T-helper 22 cell (primary cell): ENCODE data around the gene UNC45A.

Experiments
- DNase-seq: peaks from one replicate; pipeline ENCODE4 v3.0.0-alpha.2; 2020; ENCODE audit warnings: low read depth

UNC45A gene

DNA sequence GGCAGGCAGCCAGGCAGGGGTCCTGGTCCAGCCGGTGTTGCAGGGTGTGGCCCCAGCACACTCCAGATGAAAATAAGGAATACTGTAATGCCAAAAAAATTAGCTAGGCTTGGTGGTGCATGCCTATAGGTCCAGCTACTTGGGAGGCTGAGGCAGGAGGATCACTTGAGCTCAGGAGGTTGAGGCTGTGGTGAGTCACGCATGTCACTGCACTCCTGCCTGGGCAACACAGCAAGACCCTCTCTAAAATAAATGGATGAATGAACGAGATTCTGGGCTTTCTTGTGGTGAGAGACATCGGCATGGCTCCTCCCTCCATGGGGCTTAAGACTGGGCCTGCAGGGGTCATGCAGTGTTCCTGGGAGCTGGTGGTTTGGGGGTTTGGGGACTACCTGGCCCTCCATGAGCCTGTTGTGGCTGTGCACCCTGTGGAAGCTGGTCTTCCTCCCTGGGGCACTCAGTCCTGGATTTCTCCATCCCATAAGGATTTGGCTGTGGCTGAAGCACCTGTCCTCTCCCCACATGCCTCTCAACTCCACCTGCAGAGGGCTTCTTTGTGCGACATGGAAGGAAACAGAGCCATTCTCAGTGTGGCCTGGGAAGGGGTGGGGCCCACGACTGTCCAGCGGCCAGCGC lies 12.0 kb downstream of the UNC45A start:
- DNase-seq, result no peak

DNA sequence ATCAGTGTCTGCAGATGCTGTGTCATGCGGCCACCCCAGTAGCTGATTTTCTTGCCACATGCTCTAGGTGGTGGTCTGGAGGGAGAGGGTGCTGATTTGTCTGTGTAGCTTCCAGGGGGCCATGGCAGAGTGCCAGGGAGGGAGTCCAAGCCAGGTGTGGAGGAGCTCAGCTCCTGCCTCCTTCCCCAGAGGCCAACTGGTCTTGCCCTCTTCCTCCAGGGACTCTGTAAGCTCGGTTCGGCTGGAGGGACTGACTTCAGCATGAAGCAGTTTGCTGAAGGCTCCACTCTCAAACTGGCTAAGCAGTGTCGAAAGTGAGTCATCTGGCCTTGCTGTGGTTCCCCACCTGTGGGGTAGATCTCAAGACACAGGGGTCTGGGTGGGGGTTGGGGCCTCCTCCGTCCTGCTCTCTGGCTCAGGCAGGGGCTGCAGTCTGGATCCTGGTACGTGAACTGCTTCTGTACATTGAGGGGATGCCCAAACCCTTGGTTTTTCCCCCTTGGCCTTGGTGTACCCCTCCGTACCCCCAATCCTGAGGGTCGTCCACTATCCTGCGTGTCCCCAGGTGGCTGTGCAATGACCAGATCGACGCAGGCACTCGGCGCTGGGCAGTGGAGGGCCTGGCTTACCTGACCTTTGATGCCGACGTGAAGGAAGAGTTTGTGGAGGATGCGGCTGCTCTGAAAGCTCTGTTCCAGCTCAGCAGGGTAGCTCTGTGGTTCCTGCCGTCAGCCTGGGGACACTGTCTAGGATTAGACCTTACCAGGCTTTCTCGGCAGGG lies 12.7 kb downstream of the UNC45A start:
- no peak for DNase-seq

DNA sequence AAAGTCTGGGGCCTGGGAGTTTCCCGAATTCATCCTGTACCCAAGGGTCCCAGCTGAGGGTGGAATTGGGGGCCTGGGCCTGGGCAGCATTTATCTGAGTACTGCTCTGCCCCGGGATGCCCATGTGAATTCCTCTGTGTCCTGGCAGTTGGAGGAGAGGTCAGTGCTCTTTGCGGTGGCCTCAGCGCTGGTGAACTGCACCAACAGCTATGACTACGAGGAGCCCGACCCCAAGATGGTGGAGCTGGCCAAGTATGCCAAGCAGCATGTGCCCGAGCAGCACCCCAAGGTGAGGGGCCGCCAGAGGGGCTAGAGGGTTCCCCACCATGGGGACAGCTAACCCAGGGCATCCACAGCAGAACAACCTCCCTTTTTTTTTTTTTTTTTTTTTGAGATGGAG lies 13.4 kb downstream of the UNC45A start:
- no peak for DNase-seq

DNA sequence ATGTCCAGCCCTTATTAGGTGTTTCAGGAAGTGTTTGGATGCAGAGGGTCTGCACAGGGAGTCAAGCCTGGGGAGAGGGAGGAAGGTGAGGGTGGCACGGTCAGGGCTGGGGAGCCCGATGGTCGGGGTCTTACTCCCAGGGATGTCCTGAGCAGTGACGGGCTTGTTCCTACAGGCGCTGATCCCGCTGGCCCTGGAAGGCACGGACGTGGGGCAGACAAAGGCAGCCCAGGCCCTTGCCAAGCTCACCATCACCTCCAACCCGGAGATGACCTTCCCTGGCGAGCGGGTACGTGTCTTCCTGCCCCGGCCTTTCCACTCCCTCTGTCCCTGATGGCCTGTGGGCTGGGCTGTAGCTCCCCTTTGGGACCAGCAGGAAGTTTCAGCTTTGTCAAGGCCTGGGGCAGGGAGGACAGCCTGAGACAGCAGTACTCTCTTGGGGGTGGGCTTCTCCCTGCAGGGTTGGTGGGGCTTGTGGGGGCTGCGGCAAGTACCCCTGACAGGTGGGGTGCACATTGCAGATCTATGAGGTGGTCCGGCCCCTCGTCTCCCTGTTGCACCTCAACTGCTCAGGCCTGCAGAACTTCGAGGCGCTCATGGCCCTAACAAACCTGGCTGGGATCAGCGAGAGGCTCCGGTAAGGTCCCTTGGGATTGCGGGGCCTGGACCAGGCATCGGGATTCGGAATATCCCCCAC lies 15.0 kb downstream of the UNC45A start:
- DNase-seq, result no peak

DNA sequence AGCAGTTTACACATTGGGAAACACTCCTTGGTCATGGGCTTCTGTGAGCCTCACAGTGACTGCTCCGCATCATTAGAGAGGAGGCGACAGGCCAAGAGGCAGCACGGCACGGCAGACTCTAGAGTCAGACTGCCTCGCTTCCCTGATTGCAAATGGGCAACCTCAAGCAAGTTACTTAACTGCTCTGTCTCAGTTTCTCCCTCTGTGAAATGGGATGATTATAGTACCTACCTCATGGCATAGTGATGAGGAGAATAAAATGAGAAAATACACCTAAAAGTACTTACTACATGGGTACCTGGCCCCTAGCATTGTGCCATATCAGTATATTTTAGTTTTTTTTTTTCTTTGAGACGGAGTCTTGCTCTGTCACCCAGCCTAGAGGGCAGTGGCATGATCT lies 15.6 kb downstream of the UNC45A start:
- DNase-seq, result no peak

DNA sequence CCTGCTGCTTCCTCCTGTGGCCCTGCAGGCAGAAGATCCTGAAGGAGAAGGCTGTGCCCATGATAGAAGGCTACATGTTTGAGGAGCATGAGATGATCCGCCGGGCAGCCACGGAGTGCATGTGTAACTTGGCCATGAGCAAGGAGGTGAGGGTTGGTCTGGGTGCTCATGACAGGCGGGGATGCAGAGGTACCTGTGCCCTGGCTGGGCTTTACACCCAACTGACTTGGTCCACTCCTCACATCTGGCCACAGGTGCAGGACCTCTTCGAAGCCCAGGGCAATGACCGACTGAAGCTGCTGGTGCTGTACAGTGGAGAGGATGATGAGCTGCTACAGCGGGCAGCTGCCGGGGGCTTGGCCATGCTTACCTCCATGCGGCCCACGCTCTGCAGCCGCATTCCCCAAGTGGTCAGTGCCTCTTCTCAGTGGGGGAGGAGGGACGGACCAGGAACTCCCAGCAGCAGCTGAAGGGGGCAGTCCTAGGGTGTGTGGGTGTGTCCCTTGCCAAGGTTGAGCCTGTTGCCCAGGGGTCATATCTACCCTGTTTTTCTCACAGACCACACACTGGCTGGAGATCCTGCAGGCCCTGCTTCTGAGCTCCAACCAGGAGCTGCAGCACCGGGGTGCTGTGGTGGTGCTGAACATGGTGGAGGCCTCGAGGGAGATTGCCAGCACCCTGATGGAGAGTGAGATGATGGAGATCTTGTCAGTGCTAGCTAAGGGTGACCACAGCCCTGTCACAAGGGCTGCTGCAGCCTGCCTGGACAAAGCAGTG lies 18.0 kb downstream of the UNC45A start:
- DNase-seq, result no peak

DNA sequence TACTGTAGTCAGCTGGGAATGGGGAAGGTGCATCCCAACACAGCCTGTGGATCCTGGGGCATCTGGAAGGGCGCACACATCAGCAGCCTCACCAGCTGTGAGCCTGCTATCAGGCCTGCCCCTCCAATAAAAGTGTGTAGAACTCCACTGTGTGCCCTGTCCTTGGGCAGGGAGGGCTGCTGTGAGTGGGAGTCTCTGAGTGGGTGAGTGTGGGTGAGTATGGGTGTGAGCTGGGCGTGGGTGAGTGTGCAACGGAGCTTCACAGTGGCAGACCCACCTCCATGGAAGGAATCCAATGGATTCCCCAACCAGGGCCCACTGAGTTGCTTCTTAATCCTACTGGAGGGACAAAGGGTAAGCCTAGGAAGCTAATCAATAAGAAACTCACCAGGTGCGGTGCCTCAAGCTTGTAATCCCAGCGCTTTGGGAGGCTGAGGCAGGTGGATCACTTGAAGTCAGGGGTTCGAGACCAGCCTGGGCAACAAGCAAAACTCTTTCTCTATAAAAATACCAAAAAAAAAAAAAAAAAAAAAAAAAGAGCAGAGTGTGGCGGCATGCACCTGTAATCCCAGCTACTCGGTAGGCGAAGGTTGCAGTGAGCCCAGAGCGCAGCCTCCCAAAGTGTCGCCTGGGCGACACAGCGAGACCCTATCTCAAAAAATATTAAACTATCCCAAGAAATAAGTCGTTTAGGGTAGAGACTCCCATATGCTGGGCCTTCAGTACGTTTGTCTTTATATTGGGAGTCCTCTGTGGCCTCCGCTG lies 19.0 kb downstream of the UNC45A start:
- DNase-seq, result no peak

DNA sequence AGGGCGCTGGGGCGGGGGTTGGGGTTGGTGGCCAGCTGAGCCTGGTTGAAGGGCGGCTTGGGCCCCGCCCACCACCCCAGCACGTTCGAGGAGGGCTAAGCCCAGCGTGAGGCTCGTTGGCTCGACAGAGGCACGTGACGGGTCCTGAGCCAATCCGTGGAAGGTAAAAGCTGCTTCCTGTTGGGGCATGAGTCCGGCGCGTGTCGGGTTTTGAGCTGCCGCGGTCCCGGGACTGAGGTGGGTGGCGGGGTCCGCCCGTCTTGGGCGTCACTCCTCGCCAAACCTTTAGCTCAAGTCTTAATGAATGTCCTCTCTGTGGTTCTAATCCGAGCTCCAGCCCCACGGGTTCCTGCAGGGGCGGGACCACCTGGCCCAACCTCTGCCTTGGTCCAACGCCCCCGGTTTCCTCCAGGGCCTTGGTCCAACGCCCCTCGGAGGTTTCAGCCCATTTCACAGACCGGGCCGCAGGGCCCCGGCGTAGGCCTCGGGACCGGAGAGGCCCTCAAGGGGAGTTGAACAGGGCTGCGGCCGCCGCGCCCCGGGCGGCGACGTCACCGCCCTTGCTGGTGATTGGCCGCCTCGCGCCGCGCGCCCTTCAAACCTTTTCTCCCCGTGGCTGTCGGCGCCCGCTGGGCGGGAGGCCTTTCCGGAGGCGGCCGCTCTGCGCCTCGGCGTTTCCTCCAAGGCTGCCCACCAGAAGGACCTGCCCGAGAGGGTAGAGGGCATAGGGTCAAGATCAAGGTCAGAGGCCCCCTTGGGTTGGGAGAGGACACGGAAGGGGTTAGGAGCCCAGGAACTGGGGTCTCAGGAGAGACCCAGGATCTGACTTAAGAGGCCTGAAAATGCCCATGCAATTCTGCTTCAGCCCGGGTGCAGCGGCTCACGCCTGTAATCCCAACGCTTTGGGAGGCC lies 19.9 kb downstream of the UNC45A start, which contains the start of gene RCCD1:
TSS of gene RCCD1 (plus strand) at position 173 of the 912 bp plus-strand sequence. CDS start 1,851 bp downstream, outside the sequence.
- peak; percentile 83 for DNase-seq

DNA sequence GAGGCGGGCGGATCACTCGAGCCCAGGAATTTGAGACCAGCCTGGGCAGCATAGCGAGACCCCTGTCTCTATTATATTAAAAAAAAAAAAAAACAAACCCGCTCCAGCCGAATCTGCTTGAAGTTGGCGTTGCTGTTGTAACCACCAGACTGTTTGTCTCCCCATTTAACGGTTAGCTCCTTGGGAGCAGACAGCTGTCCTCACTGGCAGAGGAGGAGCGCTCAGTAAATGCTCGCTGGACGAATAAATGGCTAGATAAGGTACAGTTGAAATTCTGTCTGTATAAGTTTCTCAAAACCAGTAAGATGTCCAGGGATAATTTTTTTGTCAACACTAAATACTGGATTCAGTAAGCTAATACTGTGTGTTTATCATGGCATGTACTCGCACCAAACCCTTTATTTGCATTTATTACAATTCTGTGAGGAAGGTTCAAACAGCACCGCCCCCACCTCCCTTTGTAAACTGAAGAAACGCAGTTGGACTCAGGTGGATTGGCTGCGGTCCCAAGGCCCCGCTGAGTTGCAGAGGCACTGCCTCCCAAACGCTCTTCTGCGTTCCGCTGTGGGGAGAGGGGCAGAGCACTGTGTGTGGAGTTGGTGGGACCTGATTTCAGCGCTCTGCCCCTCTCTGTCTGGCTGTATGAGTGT lies 20.7 kb downstream of the UNC45A start:
- no peak for DNase-seq

DNA sequence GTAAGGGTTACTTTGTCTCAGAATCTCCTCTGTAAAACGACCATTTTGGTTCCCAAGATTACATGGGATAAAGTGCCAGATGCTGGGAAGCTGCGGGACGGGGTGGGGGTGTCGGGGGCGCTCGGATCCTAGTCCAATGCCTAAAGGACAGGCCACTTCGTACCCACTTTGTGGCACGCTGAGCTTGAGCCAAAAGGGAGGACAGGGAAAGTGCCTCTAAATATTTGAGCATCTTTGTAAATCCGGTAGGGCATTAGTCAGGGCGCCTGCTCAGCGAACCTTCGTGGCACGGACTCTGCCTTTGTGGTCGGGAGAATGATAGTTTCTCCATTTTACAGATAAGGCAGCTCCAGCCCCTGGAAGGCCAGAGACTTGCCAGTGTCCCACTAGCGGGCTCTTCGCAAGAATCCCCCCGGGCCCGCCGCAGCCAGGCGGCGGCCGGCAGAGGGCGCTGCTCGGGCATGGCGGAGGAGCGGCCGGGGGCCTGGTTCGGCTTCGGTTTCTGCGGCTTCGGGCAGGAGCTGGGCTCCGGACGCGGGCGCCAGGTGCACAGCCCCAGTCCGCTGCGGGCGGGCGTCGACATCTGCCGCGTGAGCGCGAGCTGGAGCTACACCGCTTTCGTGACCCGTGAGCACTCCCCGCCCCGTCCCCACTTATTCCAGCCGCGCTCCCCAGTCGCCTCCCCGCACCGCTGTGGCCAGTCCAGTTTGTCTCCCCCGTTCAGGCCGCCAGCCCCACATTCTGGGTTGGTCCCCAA lies 21.4 kb downstream of the UNC45A start:
- peak; percentile 29 for DNase-seq

DNA sequence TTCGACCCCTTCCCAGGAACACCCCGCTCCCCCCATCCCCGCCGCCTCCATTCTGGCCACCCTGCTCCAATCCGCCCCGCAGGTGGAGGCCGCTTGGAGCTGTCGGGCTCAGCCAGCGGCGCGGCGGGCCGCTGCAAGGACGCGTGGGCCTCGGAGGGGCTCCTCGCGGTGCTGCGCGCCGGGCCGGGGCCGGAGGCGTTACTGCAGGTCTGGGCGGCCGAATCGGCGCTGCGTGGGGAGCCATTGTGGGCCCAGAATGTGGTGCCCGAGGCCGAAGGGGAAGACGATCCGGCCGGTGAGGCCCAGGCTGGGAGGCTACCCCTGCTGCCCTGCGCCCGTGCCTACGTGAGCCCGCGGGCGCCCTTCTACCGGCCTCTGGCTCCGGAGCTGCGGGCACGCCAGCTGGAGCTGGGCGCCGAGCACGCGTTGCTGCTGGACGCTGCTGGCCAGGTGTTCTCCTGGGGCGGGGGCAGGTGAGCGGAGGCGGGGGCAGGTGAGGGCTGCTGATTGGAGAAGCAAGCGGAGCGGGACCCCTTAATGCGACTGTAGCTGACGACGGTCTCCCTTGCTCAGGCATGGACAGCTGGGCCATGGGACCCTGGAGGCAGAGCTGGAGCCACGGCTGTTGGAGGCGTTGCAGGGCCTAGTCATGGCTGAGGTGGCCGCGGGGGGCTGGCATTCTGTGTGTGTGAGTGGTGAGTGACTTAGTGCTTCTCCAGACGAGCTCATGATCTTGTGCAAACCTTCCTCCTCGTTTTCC lies 22.1 kb downstream of the UNC45A start:
- DNase-seq, result no peak

DNA sequence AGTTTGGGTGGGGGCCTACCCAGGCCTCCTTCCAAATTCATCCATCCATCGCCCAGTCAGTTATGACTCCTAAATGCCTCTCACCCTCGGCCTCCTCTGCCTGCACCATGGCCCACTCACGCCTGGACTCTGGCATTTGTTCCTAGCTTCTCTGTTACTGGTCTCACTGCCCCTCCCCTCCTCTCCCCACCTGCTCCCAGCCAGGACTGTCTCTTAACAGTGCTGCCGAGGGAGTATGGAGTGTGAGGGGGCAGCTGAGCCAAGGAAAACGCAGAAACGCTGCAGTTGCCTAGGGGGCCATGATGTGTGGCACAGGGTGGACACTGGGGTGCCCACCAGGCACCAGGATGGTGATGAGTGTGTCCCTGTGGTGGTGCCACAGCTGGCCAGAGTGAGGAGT lies 22.7 kb downstream of the UNC45A start:
- no peak for DNase-seq

DNA sequence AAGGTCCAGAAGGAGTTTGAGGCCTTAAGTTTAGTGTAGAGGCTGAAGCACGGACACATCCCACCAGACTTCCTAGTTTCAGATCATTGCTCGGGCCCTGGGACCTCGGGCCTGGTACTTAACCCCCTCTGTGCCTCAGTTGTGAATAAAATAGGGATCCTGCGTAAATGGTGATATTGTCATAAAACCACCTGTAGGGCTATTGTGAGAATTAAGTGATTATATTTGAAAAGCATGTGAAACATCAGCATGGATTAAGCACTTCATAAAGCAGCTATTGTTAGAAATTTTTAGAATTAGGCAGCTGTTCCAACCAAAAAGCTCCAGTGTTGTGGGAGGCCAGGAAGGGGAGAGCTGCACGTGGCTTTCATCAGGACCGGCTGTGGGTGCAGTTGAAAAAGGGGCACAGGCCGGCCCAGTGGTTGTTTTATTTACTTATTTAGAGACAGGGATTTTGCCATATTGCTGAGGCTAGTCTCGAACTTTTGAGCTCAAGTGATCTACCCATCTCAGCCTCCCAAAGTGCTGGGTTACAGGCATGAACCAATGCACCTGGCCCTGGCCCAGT lies 24.0 kb downstream of the UNC45A start:
- DNase-seq, result no peak

DNA sequence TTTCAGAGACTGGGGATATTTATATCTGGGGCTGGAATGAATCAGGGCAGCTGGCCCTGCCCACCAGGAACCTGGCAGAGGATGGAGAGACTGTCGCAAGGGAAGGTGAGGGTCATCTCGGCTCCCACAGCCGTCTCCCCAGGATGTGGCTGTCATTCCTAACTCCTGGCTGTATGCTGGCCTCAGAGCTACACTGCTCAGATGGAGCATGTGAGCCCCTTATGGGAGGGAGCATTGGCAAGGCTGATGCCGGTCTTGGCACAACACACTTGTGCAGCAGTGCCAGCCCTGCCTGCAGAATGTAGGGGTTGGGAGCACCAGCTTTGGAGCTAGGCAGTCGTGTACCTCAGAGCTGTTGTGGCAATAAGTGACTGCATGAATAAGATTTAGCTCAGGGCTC lies 24.8 kb downstream of the UNC45A start:
- DNase-seq, result no peak

DNA sequence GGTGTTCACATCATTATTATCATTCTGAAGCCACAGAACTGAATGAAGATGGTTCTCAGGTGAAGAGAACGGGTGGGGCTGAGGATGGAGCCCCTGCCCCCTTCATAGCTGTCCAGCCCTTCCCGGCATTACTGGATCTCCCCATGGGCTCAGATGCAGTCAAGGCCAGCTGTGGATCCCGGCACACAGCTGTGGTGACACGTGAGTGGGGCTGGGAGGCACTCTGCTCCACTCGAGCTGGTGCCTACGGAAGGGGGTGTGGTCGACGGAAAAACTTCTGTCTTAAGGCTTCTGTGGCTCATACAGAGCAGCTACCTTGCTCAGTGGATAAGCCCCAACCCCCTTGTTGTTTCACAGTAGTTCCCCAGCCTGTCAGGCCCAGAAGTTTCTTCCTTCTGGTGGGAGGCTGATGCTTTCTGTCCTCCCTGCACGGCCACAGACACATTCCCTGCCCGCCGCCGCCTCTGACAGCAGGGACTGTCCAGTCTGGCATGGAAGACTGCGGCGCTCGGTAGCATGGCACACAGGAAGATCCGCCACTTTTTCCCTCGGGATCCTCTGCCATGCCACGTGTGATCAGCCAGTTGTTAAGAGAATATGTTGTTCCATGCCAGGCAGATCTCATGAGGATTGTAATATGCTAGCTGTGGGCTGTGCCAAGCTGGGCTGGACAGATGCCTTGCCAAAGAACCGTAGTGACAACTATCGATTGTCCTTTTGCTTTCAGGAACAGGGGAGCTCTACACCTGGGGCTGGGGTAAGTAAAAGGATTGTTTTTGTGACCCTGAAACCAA lies 25.4 kb downstream of the UNC45A start:
- no peak for DNase-seq

DNA sequence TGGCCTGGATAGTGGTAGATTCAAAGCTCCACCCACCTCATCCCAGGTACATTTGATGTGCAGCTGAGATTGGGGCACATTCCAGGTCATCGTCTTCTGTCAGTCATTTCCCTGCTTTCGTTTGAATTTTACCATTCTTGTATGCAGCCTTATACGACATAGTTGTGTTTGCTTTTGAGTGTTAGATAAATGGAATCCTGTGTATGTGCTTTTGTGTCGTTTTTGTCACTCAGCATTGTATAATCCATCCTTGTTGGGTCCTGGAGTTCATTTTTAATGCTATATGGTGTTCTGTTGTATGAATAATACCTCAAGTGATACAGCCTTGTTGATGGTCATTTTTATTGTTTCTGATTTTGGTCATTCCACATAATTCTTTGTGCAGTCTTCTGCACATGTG lies 26.9 kb downstream of the UNC45A start:
- DNase-seq, result no peak

DNA sequence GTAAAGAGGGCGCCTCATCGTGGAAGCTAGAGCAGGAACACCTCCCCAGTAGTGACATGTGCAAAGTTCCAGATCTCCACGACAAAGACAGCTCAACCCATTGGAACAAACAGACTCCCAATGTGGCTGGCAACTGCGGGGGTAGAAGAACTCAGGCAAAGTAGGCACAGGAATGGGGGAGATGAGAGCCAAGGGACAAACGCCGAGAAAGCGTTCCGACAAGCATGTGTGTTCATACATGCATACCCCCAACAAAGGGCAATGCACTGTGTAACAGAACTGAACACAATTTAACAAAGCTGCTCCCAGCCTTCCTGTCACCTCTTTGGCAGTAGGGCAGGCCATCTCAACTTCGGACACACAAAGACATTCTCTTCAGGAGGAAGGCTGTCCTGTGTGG lies 31.2 kb downstream of the UNC45A start:
- DNase-seq, result no peak
